ENCODE results near the gene ATMIN.

- no peak for TF ChIP-seq EZH2phosphoT487 (IDR thresholded peaks at IDR 0.05; ENCODE audit: insufficient read depth, low read depth)
- no peak for TF ChIP-seq EZH2 (IDR thresholded peaks at IDR 0.05; ENCODE audit: insufficient read depth, poor library complexity, severe bottlenecking)
Observed at GRCh38 chr16:81036751-81037350, 1.2 kb downstream of the ATMIN start.
